ENCODE data around the gene TAGAP.

The TAGAP gene

DNA sequence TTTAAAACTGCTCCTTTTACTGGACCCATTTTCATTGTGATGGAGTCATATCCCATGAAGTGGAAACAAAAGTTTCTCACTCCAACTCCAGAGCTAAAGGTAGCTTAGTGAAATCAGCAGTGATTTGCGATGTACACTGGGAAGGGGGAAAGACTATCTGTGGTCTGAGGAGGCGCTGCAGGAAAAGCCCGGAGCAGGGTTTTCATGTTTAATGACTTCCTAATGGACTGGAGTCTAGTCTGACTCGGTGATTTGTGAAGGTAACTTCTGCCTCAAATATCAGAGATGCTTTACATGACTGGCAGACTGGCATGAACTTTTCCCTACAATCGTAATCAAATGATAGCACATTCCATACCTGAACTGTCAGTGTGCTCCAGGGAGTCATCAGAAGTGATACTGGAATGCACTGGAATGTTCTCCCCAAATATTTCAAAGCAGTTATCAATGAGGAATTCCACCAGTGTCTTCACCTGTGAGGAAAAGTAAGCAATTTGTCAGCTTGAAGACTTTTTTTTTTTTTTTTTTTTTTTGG lies 7.0 kb downstream of the TAGAP start:
- Histone ChIP-seq H3K9ac (ENCODE audit: low read length) (no peak overlapping the region), H2AFZ (ENCODE audit: low read depth, low read length, severe bottlenecking) (no peak overlapping the region), H3F3A (ENCODE audit: insufficient read depth) (peaks cover 46% of the 10 kb centered on the region), H3K36me3 (ENCODE audit: low read length) (peaks cover 57% of the 10 kb centered on the region), H3K4me3 (ENCODE audit: insufficient read depth, low read length, poor library complexity, severe bottlenecking) (no peak overlapping the region), H3K4me2 (ENCODE audit: low read depth, low read length, poor library complexity, severe bottlenecking) (no peak overlapping the region), H3K27ac (ENCODE audit: low read depth, low read length) (no peak overlapping the region), H3K9me2 (replicated peaks; ENCODE audit: insufficient read depth, low read length) (no peaks in the 10 kb centered on the region), H3K79me2 (ENCODE audit: insufficient read depth, low read length) (peaks cover 2% of the 10 kb centered on the region; the same call in 1 of the 2 replicates), H3K27me3 (ENCODE audit: low read length) (no peaks in the 10 kb centered on the region), H4K20me1 (ENCODE audit: low read depth, low read length) (no peaks in the 10 kb centered on the region; the same call in 1 of the 2 replicates), H3K9me3 (ENCODE audit: insufficient read depth, low read length) (no peaks in the 10 kb centered on the region)
- TF ChIP-seq, protein P1, sequence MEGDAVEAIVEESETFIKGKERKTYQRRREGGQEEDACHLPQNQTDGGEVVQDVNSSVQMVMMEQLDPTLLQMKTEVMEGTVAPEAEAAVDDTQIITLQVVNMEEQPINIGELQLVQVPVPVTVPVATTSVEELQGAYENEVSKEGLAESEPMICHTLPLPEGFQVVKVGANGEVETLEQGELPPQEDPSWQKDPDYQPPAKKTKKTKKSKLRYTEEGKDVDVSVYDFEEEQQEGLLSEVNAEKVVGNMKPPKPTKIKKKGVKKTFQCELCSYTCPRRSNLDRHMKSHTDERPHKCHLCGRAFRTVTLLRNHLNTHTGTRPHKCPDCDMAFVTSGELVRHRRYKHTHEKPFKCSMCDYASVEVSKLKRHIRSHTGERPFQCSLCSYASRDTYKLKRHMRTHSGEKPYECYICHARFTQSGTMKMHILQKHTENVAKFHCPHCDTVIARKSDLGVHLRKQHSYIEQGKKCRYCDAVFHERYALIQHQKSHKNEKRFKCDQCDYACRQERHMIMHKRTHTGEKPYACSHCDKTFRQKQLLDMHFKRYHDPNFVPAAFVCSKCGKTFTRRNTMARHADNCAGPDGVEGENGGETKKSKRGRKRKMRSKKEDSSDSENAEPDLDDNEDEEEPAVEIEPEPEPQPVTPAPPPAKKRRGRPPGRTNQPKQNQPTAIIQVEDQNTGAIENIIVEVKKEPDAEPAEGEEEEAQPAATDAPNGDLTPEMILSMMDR (IDR thresholded peaks at IDR 0.05; ENCODE audit: insufficient read depth, low read length, poor library complexity, severe bottlenecking), result no peak
- TF ChIP-seq EZH2phosphoT487 (conservative IDR thresholded peaks at IDR 0.05; ENCODE audit: low read length), result no peak

DNA sequence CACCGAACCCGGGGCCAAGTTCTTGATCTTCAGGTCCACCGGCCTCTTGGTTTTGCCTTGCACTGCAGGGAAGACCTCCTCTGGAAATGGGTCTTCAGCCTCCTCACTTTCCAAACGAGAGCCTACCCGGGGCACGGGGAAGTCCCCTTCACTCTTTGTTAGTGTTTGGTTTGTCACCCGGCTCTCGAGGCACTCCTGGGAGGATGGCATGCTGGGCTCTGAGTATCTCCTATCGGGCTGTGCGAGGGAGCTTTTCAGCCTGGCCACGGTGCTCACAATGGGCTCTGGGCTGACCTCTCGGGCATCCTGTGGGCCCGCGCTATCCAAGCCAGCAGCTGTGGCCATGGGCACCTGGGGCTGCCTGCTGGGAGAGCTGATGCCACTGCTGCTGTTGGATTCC lies 8.1 kb downstream of the TAGAP start:
- no peak overlapping the region for H3K4me2 ChIP-seq (ENCODE audit: low read depth, low read length, poor library complexity, severe bottlenecking)
- no peaks in the 10 kb centered on the region; the same call in 1 of the 2 replicates for H4K20me1 ChIP-seq (ENCODE audit: low read depth, low read length)
- TF ChIP-seq EZH2phosphoT487 (conservative IDR thresholded peaks at IDR 0.05; ENCODE audit: low read length), result no peak
- TF ChIP-seq, protein P1 (IDR thresholded peaks at IDR 0.05; ENCODE audit: insufficient read depth, low read length, poor library complexity, severe bottlenecking), result no peak
- no peaks in the 10 kb centered on the region for H3K79me2 ChIP-seq (ENCODE audit: insufficient read depth, low read length)
- no peak overlapping the region for H3K4me3 ChIP-seq (ENCODE audit: insufficient read depth, low read length, poor library complexity, severe bottlenecking)
- H3K27ac ChIP-seq (ENCODE audit: low read depth, low read length), result no peak overlapping the region
- no peak overlapping the region for H3K9ac ChIP-seq (ENCODE audit: low read length)
- H3K36me3 ChIP-seq (ENCODE audit: low read length), result peaks cover 49% of the 10 kb centered on the region
- no peaks in the 10 kb centered on the region for H3K27me3 ChIP-seq (ENCODE audit: low read length)
- H3F3A ChIP-seq (ENCODE audit: insufficient read depth), result peaks cover 56% of the 10 kb centered on the region
- H3K9me2 ChIP-seq (replicated peaks; ENCODE audit: insufficient read depth, low read length), result no peaks in the 10 kb centered on the region
- no peaks in the 10 kb centered on the region for H3K9me3 ChIP-seq (ENCODE audit: insufficient read depth, low read length)
- no peak overlapping the region for H2AFZ ChIP-seq (ENCODE audit: low read depth, low read length, severe bottlenecking)

DNA sequence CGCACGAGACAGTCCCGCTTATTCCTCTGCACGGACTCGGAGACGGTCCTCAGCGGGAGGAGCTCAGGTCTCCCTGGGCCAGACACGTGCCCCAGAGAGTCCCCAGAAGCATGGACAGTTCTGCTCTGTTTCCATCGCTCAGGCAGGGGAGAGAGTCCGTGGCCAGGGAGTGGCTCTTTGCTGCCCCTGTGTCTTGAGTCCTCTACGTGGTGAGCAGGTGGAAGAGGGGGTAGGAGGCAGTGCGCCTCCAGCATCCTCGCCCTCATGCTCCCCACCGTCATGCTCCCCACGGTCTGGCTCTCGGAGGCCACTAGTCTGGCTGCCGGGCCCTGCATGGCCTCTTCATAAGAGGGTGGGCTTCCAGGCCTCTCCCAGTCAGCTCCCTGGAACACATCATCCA lies 8.9 kb downstream of the TAGAP start:
- Histone ChIP-seq H3K9me3 (ENCODE audit: insufficient read depth, low read length) (no peaks in the 10 kb centered on the region), H3K27me3 (ENCODE audit: low read length) (no peaks in the 10 kb centered on the region), H4K20me1 (ENCODE audit: low read depth, low read length) (no peaks in the 10 kb centered on the region; the same call in 1 of the 2 replicates), H3K4me2 (ENCODE audit: low read depth, low read length, poor library complexity, severe bottlenecking) (no peak overlapping the region), H3K4me3 (ENCODE audit: insufficient read depth, low read length, poor library complexity, severe bottlenecking) (no peak overlapping the region), H3K9ac (ENCODE audit: low read length) (no peak overlapping the region), H3K27ac (ENCODE audit: low read depth, low read length) (no peak overlapping the region), H2AFZ (ENCODE audit: low read depth, low read length, severe bottlenecking) (no peak overlapping the region), H3K9me2 (replicated peaks; ENCODE audit: insufficient read depth, low read length) (no peaks in the 10 kb centered on the region), H3F3A (ENCODE audit: insufficient read depth) (peaks cover 57% of the 10 kb centered on the region), H3K79me2 (ENCODE audit: insufficient read depth, low read length) (no peaks in the 10 kb centered on the region), H3K36me3 (ENCODE audit: low read length) (peaks cover 41% of the 10 kb centered on the region)
- no peak for TF ChIP-seq EZH2phosphoT487 (conservative IDR thresholded peaks at IDR 0.05; ENCODE audit: low read length)
- TF ChIP-seq, protein P1 (IDR thresholded peaks at IDR 0.05; ENCODE audit: insufficient read depth, low read length, poor library complexity, severe bottlenecking), result no peak

All from SU-DHL-6 (cell line).